ENCODE measurements around the gene TMEM41B.
"Not testable (repeated sequence)": the region's sequence is repeated elsewhere in the genome, so short reads cannot be mapped to it uniquely, and the experiment has no call there.

DNA sequence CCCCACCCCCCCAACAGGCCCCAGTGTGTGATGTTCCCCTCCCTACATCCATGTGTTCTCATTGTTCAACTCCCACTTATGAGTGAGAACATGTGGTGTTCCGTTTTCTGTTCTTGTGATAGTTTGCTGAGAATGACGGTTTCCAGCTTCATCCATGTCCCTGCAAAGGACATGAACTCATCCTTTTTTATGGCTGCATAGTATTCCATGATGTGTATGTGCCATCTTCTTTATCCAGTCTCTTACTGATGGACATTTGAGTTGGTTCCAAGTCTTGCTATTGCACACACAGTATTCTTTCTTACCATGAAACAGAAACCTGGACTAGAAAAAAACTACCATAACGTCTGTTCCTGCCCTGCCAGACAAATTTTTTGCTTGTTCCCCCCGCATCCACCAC, 56.1 kb downstream of the TMEM41B start:
- TF ChIP-seq, protein P1, sequence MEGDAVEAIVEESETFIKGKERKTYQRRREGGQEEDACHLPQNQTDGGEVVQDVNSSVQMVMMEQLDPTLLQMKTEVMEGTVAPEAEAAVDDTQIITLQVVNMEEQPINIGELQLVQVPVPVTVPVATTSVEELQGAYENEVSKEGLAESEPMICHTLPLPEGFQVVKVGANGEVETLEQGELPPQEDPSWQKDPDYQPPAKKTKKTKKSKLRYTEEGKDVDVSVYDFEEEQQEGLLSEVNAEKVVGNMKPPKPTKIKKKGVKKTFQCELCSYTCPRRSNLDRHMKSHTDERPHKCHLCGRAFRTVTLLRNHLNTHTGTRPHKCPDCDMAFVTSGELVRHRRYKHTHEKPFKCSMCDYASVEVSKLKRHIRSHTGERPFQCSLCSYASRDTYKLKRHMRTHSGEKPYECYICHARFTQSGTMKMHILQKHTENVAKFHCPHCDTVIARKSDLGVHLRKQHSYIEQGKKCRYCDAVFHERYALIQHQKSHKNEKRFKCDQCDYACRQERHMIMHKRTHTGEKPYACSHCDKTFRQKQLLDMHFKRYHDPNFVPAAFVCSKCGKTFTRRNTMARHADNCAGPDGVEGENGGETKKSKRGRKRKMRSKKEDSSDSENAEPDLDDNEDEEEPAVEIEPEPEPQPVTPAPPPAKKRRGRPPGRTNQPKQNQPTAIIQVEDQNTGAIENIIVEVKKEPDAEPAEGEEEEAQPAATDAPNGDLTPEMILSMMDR (IDR thresholded peaks at IDR 0.05), result not testable (repeated sequence)
- TF ChIP-seq ZFX (IDR thresholded peaks at IDR 0.05; ENCODE audit: borderline replicate concordance), result not testable (repeated sequence)
